ENCODE results near the gene PAF1. TPM values are rescaled to one million over a fixed set of nuclear protein-coding genes. Genes with fewer than 3 reads are reported as not detected.

PAF1 gene
- total and polyA plus RNA-seq, 2 of the 13 experiments (the other 11 are each of a cell fraction or from before 2014, with no cell fraction given), result 30.2 to 31.1 TPM

DNA sequence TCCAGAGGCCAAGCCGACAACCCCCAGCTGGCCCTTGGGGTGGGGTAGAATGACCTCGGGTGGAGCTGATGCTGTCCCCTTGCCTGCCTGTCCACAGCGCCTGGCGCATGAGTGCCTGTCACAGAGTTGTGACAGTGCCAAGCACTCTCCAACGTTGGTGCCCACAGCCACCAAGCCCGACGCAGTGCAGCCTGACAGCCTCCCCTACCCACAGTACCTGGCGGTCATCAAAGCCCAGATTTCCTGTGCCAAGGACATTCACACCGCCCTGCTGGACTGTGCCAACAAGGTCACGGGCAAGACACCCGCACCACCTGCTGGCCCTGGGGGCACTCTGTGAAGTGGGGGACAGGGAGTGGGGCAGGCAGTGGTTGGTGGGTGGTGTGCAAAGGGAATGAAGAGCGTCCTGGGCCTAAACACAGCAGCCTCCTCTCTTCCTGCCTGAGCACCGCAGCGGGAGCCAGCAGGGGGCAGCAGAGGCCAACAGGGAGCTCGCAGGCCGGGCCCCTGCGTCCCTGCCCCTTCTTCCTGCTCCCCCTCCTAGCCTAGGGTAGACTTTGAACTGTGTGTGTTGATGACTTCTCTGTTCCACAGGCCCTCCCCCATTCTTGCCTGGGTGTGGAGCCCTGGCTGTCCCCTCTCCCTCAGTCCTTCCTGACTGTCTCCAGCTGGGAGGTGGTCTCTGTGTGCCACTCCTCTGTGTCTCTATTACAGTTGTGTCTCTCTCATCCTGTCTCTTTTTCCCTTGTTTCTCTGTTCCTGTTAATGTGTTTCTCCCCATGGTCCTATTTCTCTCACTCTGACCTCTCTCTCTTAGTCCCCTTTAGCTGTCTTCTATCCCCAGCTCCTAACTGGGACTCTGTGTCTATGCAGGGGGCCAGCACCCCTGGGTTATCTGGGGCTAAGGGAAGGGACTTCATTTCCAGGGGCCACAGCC is 6.7 kb upstream of the PAF1 start:
- H3K9me3 ChIP-seq (ENCODE audit: low read length), result no peaks in the 10 kb centered on the region
- no peak overlapping the region for H2AFZ ChIP-seq (ENCODE audit: low read length)
- H3K36me3 ChIP-seq (replicated peaks in 1 of 2; ENCODE audit: control insufficient read depth in 1 of 2, insufficient read depth in 2 of 2, low read length in 2 of 2), result peaks cover 2 to 11% of the 10 kb centered on the region in 2 experiments; a peak in 3 of 5 replicates
- peak; percentile 92 for FAIRE-seq
- 33% methylated on average over 8 of the region's 17 CpGs for WGBS (ENCODE audit: low lambda C conversion rate)
- ChIA-PET POLR2A (interaction anchor here (0.5 to 3.4 kb wide), 13 partner anchors 10 to 1620 kb away, joined by 3 to 123 read pairs (median 10); partner anchors contain the start of genes EID2, EID2B, PLEKHG2 and RPS16), CTCF (ENCODE audit: low intra/inter-chr PET ratio, low total read pairs) (interaction anchor here (1.1 to 4.2 kb wide), 2 partner anchors 9 to 14 kb away, joined by 3 to 127 read pairs; partner anchors contain the start of gene PLEKHG2)
- peak overlapping the region; percentile 98 for H3K27ac ChIP-seq (ENCODE audit: extremely low read length, insufficient read depth, low read length)
- BruUV-seq (replicated peaks), result no TSS peak
- H4K20me1 ChIP-seq (ENCODE audit: insufficient read depth, low read length), result no peaks in the 10 kb centered on the region
- ATAC-seq, result peak; percentile 72
- no peaks in the 10 kb centered on the region for H3K79me2 ChIP-seq (ENCODE audit: insufficient read depth, low read length)
- no peaks in the 10 kb centered on the region for H3K27me3 ChIP-seq (ENCODE audit: control insufficient read depth in 1 of 2, insufficient read depth in 2 of 2, low read length in 2 of 2)
- DNase-seq (ENCODE audit: low spot score), result peak; percentile 95
- peak overlapping the region; percentile 29 to 57 (median 34) for H3K4me3 ChIP-seq (replicated peaks in 1 of 3; ENCODE audit: insufficient read depth in 1 of 3, low read depth in 2 of 3, low read length in 3 of 3)
- in situ Hi-C loops (cut with HindIII; ENCODE audit: extremely low pct_ligation_motif_present, low pct_unique_long_range_greater_than_20kb) (no loop called here), intact Hi-C loops (cut with micrococcal nuclease; ENCODE audit: unreplicated experiment) (loop anchor here (1.0 kb wide), 2 partner anchors 7 to 14 kb away; no protein-coding TSS in a partner anchor)
- H3K4me1 ChIP-seq (ENCODE audit: insufficient read depth, low read length), result peaks cover 59% of the 10 kb centered on the region
- peak overlapping the region; percentile 88 for H3K4me2 ChIP-seq (ENCODE audit: low read depth, low read length)
- H3K9ac ChIP-seq (ENCODE audit: insufficient read depth, low read depth, low read length), result peak overlapping the region; percentile 85
- no peak for TF ChIP-seq TRIM22 (IDR thresholded peaks at IDR 0.05)
- 0 out of 2 replicates have a peak, but pooled peaks have one; percentile 32 for TF ChIP-seq ZNF264 (CRISPR knock-in tag; IDR thresholded peaks at IDR 0.05)
- TF ChIP-seq, protein P1, sequence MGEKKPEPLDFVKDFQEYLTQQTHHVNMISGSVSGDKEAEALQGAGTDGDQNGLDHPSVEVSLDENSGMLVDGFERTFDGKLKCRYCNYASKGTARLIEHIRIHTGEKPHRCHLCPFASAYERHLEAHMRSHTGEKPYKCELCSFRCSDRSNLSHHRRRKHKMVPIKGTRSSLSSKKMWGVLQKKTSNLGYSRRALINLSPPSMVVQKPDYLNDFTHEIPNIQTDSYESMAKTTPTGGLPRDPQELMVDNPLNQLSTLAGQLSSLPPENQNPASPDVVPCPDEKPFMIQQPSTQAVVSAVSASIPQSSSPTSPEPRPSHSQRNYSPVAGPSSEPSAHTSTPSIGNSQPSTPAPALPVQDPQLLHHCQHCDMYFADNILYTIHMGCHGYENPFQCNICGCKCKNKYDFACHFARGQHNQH (CRISPR knock-in tag; IDR thresholded peaks at IDR 0.05), result peak; percentile 98
- TF ChIP-seq KAT2B (IDR thresholded peaks at IDR 0.05; ENCODE audit: borderline replicate concordance, low read depth, low read length), result no peak
- no peak for TF ChIP-seq ZNF354B (CRISPR knock-in tag; IDR thresholded peaks at IDR 0.05)
- TF ChIP-seq RCOR2 (CRISPR knock-in tag; IDR thresholded peaks at IDR 0.05), result peak; percentile 88
- TF ChIP-seq SYNCRIP (IDR thresholded peaks at IDR 0.05; ENCODE audit: insufficient read depth, low read depth, low read length), result no peak
- no peak for TF ChIP-seq NFAT5 (CRISPR knock-in tag; IDR thresholded peaks at IDR 0.05)
- no peak for TF ChIP-seq CCDC6 (CRISPR knock-in tag; IDR thresholded peaks at IDR 0.05)
- no peak for TF ChIP-seq NFATC3 (CRISPR knock-in tag; IDR thresholded peaks at IDR 0.05)
- TF ChIP-seq, protein P2, sequence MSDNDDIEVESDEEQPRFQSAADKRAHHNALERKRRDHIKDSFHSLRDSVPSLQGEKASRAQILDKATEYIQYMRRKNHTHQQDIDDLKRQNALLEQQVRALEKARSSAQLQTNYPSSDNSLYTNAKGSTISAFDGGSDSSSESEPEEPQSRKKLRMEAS (IDR thresholded peaks at IDR 0.05), result peak; percentile 68
- peak; percentile 65 for TF ChIP-seq UBTF (CRISPR knock-in tag; IDR thresholded peaks at IDR 0.05)

Data from HepG2 (cell line).